Endodermal cell (in vitro differentiated cells): ENCODE data around the gene VGLL2. TPM values are rescaled to one million over a fixed set of nuclear protein-coding genes. Genes with fewer than 3 reads are reported as not detected.

Experiments used
- DNase-seq: peaks from one replicate; pipeline ENCODE4 v3.0.0-alpha.2; 2017
- H3K27ac ChIP-seq: 2 replicates; pipeline ENCODE4 v1.5.1; 2013; ENCODE audit warnings: mild to moderate bottlenecking, low read depth, low read length, moderate library complexity
- H3K27me3 ChIP-seq: 2 replicates; pipeline ENCODE4 v1.6.1; 2013; ENCODE audit warnings: mild to moderate bottlenecking, low read length, moderate library complexity; ENCODE audit not compliant: insufficient read depth, control insufficient read depth, poor library complexity, severe bottlenecking
- H3K36me3 ChIP-seq: 2 replicates; pipeline ENCODE4 v1.7.0; 2013; ENCODE audit warnings: mild to moderate bottlenecking, low read length, moderate library complexity; ENCODE audit not compliant: control insufficient read depth, insufficient read depth
- H3K4me1 ChIP-seq: one replicate; pipeline ENCODE4 v1.7.0; 2013; ENCODE audit warnings: low read length; ENCODE audit not compliant: control insufficient read depth, insufficient read depth
- H3K4me3 ChIP-seq: 2 replicates; pipeline ENCODE4 v1.5.1; 2013; ENCODE audit warnings: mild to moderate bottlenecking, low read length, moderate library complexity
- H3K9ac ChIP-seq: 2 replicates; pipeline ENCODE4 v1.6.1; 2013; ENCODE audit warnings: mild to moderate bottlenecking, low read length, moderate library complexity; ENCODE audit not compliant: poor library complexity, severe bottlenecking; ENCODE audit errors: extremely low read depth
- H3K9me3 ChIP-seq: 2 replicates; pipeline ENCODE4 v1.6.1; 2013; ENCODE audit warnings: mild to moderate bottlenecking, low read length, moderate library complexity; ENCODE audit not compliant: control insufficient read depth
- H3K27ac Mint-ChIP-seq: 2 replicates; pipeline ENCODE4 v1.8.0; 2020; ENCODE audit warnings: mixed read lengths
- H3K27me3 Mint-ChIP-seq: 2 replicates; pipeline ENCODE4 v1.8.0; 2021; ENCODE audit warnings: mild to moderate bottlenecking, mixed read lengths; ENCODE audit not compliant: insufficient read depth
- H3K36me3 Mint-ChIP-seq: 2 replicates; pipeline ENCODE4 v1.8.0; 2020; ENCODE audit warnings: low read depth, mixed read lengths
- H3K4me1 Mint-ChIP-seq: 2 replicates; pipeline ENCODE4 v1.8.0; 2020; ENCODE audit warnings: mixed read lengths
- H3K4me3 Mint-ChIP-seq: 2 replicates; pipeline ENCODE4 v1.8.0; 2020; ENCODE audit warnings: mild to moderate bottlenecking, moderate library complexity, mixed read lengths
- H3K9me3 Mint-ChIP-seq: 2 replicates; pipeline ENCODE4 v1.8.0; 2020; ENCODE audit warnings: mild to moderate bottlenecking, mixed read lengths
- CTCF ChIP-seq: fragments of 200-600 bp; sonication (generic); conservative IDR thresholded peaks from 2 replicates; pipeline ENCODE4 v1.5.0; 2021; ENCODE audit warnings: antibody characterized with exemption, mild to moderate bottlenecking
- WGBS, 2 experiments: methylation state at CpG; one replicate each; pipeline versions ENCODE4 v1.1.5 to v1.1.7; 2013; ENCODE audit warnings: missing lambda C conversion rate in 2 of 2, mixed read lengths in 1 of 2; ENCODE audit not compliant: insufficient coverage in 1 of 2, insufficient read length in 1 of 2; 5-methylcytosine and 5-hydroxymethylcytosine counted together
- total RNA-seq, 2 donors: library from RNA; stranded (reverse); fragmentation: NEBNext Ultra II Directional in 1 of 2; extraction: Animal tissue kit (Norgen Biotek cat#: 25700) in 1 of 2; gene quantifications; 2 replicates in 1 of 2; 3 replicates in 1 of 2; pipeline ENCODE4 v1.2.1, GENCODE V29; 2021

Gene VGLL2
- total RNA-seq, 2 donors from 2014 or later = 0.15 TPM; not detected in 1

- Mint-ChIP-seq H3K36me3 (no peaks in the 10 kb centered on the region), H3K4me1 (no peaks in the 10 kb centered on the region), H3K9me3 (no peaks in the 10 kb centered on the region), H3K27ac (no peak overlapping the region), H3K4me3 (no peak overlapping the region), H3K27me3 (peaks cover 43% of the 10 kb centered on the region)
- no peaks in the 10 kb centered on the region for H3K9me3 ChIP-seq
- H3K36me3 ChIP-seq = no peaks in the 10 kb centered on the region
- H3K27me3 ChIP-seq = peaks cover 53% of the 10 kb centered on the region
- WGBS, 2 experiments = 93 to 96% methylated on average over 8 to 10 of the region's 10 CpGs
- H3K27ac ChIP-seq = no peak overlapping the region
- TF ChIP-seq CTCF = no peak
- no peaks in the 10 kb centered on the region for H3K4me1 ChIP-seq
- DNase-seq = no peak
- no peak overlapping the region for H3K9ac ChIP-seq
- H3K4me3 ChIP-seq = no peak overlapping the region
Observed at GRCh38 chr6:117276778-117277316, 11.5 kb downstream of the VGLL2 start.

DNA sequence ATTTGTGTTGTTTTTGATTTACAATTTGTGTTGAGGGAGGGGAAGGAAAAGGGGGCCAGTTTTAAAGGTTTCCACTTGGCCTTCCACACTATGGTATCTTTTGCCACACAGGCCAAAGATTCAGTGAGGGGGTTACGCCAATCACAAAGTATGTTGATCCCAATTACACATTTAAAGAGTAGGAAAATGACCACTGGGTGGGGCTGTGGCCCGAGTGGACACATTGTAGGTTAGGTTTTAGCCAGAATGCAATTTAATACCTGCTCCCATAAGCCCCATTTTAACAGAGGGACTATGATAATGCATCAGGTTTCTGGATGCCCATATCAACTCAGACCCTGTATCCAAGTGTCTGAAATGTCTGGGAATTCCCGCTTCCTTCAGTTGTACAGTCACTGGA is 15.6 kb downstream of the VGLL2 start:
- H3K27me3 ChIP-seq = peaks cover 12% of the 10 kb centered on the region
- Mint-ChIP-seq H3K27ac (no peak overlapping the region), H3K36me3 (no peaks in the 10 kb centered on the region), H3K4me3 (no peak overlapping the region), H3K27me3 (peaks cover 3% of the 10 kb centered on the region), H3K4me1 (no peaks in the 10 kb centered on the region), H3K9me3 (no peaks in the 10 kb centered on the region)
- no peak overlapping the region for H3K4me3 ChIP-seq
- no peak overlapping the region for H3K9ac ChIP-seq
- TF ChIP-seq CTCF = peak; percentile 71
- H3K27ac ChIP-seq = no peak overlapping the region
- 78 to 83% methylated on average over 1 to 3 of the region's 3 CpGs for WGBS, 2 experiments
- peak; percentile 59 for DNase-seq
- no peaks in the 10 kb centered on the region for H3K36me3 ChIP-seq
- no peaks in the 10 kb centered on the region for H3K9me3 ChIP-seq
- H3K4me1 ChIP-seq = no peaks in the 10 kb centered on the region

GRCh38 chr6:117288083-117288715 is 22.8 kb downstream of the VGLL2 start:
- Mint-ChIP-seq H3K4me1 (no peaks in the 10 kb centered on the region), H3K9me3 (no peaks in the 10 kb centered on the region), H3K27me3 (no peaks in the 10 kb centered on the region), H3K27ac (no peak overlapping the region), H3K4me3 (no peak overlapping the region), H3K36me3 (no peaks in the 10 kb centered on the region)
- no peak overlapping the region for H3K27ac ChIP-seq
- 90 to 91% methylated on average over 1 to 3 of the region's 3 CpGs for WGBS, 2 experiments
- TF ChIP-seq CTCF = no peak
- DNase-seq = no peak
- H3K36me3 ChIP-seq = no peaks in the 10 kb centered on the region
- no peaks in the 10 kb centered on the region for H3K4me1 ChIP-seq
- H3K9ac ChIP-seq = no peak overlapping the region
- no peaks in the 10 kb centered on the region for H3K9me3 ChIP-seq
- no peak overlapping the region for H3K4me3 ChIP-seq
- H3K27me3 ChIP-seq = no peaks in the 10 kb centered on the region
